Heart right ventricle (tissue), 16 donors: ENCODE data around the gene MEI1. TPM values are rescaled to one million over a fixed set of nuclear protein-coding genes. Genes with fewer than 3 reads are reported as not detected.
A peak's percentile ranks its signal among the peaks of the same experiment; 100 is the strongest.

Experiments used
- ATAC-seq, 8 donors: fragments of 200-7000 bp; cut with Tn5 transposase; one replicate each; pipeline ENCODE4 v1.9.1; 2020; ENCODE audit warnings: mild to moderate bottlenecking in 8 of 8, moderate library complexity in 8 of 8, moderate number of reproducible peaks in 1 of 8
- DNase-seq, 2 donors: peaks; one replicate each; pipeline ENCODE4 v3.0.0-alpha.2; 2020
- H3K27ac ChIP-seq, 10 donors: fragments of 200-600 bp; sonication (generic) in 2 of 10; one replicate each; pipeline versions ENCODE4 v1.5.0 to v1.8.0; 2020 to 2022; ENCODE audit warnings: mild to moderate bottlenecking in 3 of 10
- H3K27me3 ChIP-seq, 7 donors: fragments of 200-600 bp; one replicate each; pipeline ENCODE4 v1.8.0; 2021 to 2022; ENCODE audit warnings: mild to moderate bottlenecking in 2 of 7
- H3K36me3 ChIP-seq, 9 donors: fragments of 200-600 bp; sonication (generic) in 1 of 9; one replicate each; pipeline versions ENCODE4 v1.5.0 to v1.8.0; 2020 to 2022; ENCODE audit warnings: mild to moderate bottlenecking in 2 of 9
- H3K4me1 ChIP-seq, 9 donors: fragments of 200-600 bp; sonication (generic) in 1 of 9; one replicate each; pipeline versions ENCODE4 v1.5.0 to v1.8.0; 2020 to 2022; ENCODE audit warnings: mild to moderate bottlenecking in 4 of 9
- H3K4me3 ChIP-seq, 10 donors: fragments of 200-600 bp; sonication (generic) in 2 of 10; one replicate each; pipeline versions ENCODE4 v1.5.0 to v1.8.0; 2020 to 2022; ENCODE audit warnings: mild to moderate bottlenecking in 7 of 10, moderate library complexity in 2 of 10
- H3K9me3 ChIP-seq, 11 donors: fragments of 200-600 bp in 10 of 11; sonication (generic) in 2 of 11; one replicate each; pipeline versions ENCODE4 v1.5.0 to v1.8.0; 2013 to 2022; ENCODE audit warnings: mild to moderate bottlenecking in 2 of 11, control low read depth in 1 of 11, moderate library complexity in 1 of 11
- CTCF ChIP-seq, 9 donors: fragments of 200-600 bp; sonication (generic) in 2 of 9; IDR thresholded peaks; one replicate each; pipeline versions ENCODE4 v1.5.0 to v1.8.0; 2021 to 2022; ENCODE audit warnings: antibody characterized with exemption in 9 of 9, mild to moderate bottlenecking in 5 of 9, moderate library complexity in 1 of 9
- WGBS, 2 donors: extraction: QIAGEN DNeasy Blood & Tissue Kit; methylation state at CpG; one replicate each; pipeline ENCODE4 v1.1.7; 2013; ENCODE audit warnings: inconsistent platforms in 1 of 2; 5-methylcytosine and 5-hydroxymethylcytosine counted together
- intact Hi-C, 10 donors: fragments of 100-400 bp; cut with DNase I; formaldehyde crosslinking; loops; one replicate each; pipeline versions ENCODE4 v1.11.1 to v1.14.2; 2022
- polyA plus RNA-seq, 2 donors: library from polyadenylated mRNA; stranded (reverse); fragments of 200-250 nt; gene quantifications; one replicate each; pipeline ENCODE4 v1.2.3, GENCODE V29; 2013
- total RNA-seq, 10 donors: library from RNA; stranded (reverse); fragmentation: NEBNext Ultra II Directional in 3 of 10; extraction: Animal tissue kit (Norgen Biotek cat#: 25700) in 3 of 10; gene quantifications; one replicate each; pipeline versions ENCODE4 v1.2.1 to v1.2.4, GENCODE V29; 2021 to 2023
- donor health status: Arrhythmogenic right ventricular cardiomyopathy.
- donor health status: ischemic (EF 13 %, LVEDD 7.1; RV severe dilation, severe dysfunction).
- donor health status: healthy with polysubstance abuse.
- donor health status: DM: no; HTN: yes; CAD: no.
- donor health status: DM: no; HTN: no; CAD: no.
- donor health status: ischemic (EF 25% LVEDD 6.9; RV normal size, moderate dysfunction).
- donor health status: ischemic (EF 25% LVEDD 5.7; RV mildly dilated, moderate dysfunction).
- donor health status: healthy.
- donor health status: DM: yes; HTN: yes; CAD: no.
- donor health status: Ischemic cardiomyopathy.
- donor health status: ischemic (EF 35%, LVEDD 5.7; RV mildly dilated, moderate dysfunction).
- donor health status: nonischemic (EF 11% LVEDD 7.7; RV severe dilation, severe dysfunction).
- donor health status: DM: yes; HTN: yes; CAD: no.
- donor health status: PGD.
- donor health status: ischemic (EF 29% LVEDD 5.4; RV normal size, mild dysfunction).
- donor health status: nonischemic (EF 23%, LVEDD 6.1; RV moderate dilation, normal function).

MEI1 gene
- total and polyA plus RNA-seq, 12 donors = 0.37 to 1.9 (median 0.71) TPM; not detected in 3

DNA sequence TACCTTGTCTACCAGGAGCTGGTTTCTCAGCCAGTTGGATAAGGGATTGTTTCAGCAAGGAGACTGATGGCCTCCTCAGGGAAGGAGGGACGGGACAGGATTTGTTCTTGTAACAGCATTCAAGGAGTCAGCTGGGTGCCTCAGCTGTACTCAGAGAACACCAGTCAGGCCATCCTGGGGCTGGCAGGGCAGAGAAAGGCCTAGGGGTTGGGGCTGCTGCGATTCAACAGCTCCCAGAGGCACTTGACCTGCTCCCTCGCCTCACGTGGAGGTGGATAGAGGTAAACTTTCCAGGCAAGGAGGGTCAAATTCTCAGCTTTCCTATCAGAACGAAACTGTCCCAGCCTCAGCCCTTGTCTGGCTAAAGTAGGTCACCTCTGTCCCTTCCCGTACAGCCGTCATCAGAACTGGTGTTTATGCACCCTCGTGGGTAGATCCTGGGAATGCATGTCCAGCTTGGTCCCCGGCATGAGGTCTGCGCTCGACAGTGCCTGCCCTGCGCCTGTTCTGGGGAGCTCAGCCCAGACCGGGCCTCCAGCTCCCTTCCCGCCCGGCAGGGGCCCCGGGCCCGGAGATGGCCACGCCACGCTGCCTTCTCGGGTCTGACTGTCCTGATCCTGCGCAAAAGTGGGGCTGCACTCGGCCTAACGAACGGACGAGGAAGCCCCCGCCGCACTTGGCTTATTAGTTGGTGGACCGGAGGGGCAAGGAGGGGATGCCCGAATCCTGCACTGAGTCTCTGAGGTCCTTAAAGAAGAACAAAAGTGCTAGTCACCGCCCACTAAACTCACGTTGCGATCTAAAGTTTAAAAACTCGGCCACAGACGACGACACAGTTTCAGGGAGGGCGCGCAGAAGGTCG lies 100.4 kb downstream of the MEI1 start:
- Histone ChIP-seq H3K27me3 (no peaks in the 10 kb centered on the region), H3K27ac (peak overlapping the region; percentile 70 to 96 (median 91)), H3K4me1 (peaks cover 6 to 31% (median 22%) of the 10 kb centered on the region in 9 donors), H3K4me3 (peak overlapping the region; percentile 54 to 100 (median 85)), H3K9me3 (no peaks in the 10 kb centered on the region), H3K36me3 (peaks cover 0 to 2% (median 0%) of the 10 kb centered on the region in 9 donors)
- 18 to 19% methylated on average over 38 of the region's 38 CpGs for WGBS, 2 donors
- intact Hi-C loops = loop anchor here in 3 of 10 donors (5.0 to 10.0 kb wide), 3 partner anchors 52 to 105 kb away; partner anchors contain the start of gene MEI1 (in 3 of the 3)
- TF ChIP-seq CTCF (IDR thresholded peaks at IDR 0.05) = no peak
- ATAC-seq = peak; percentile 52 to 76 (median 72)
- DNase-seq = peak; percentile 34 to 48

DNA sequence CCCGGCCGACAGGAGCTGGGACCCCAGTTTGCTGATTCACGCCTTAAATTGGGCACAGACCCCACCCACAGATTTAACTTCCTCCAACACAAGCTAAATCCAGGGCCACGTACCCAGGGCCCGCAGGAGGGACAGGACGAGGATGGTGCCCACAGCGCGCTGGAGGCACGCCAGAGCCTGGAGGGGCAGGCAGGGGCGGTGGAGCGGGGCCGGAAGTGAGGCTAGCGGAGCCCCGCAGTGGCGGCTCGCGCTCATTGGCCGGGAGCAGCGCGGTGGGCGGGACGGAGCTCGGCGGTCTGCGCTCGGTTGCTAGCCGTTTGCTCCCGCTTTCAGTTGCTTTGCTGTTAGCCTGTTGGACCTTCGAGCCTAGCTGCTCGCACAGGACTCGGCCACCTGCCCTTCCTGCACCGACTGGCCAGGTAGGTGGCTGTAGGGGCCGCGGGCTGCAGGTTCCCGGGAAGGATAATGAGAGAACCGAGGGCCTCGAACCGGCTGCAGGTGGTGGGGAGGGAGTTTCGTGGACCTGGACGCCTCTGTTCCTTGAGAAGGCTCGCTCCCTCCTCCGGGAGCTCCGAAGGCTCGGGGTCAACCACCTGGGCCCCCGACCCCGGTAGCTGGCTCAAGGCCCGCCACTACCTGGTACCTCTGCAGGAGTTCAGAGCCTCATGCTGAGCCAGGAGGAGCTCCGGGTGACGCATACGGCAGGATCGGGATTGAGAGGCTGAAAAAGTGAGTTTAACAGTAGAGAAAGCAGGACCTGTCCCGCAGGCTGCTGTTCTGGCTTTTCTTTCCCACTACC lies 101.2 kb downstream of the MEI1 start, which contains the start of gene CCDC134:
CCDC134 (plus strand) TSS at position 332 of the 799 bp plus-strand sequence. CDS start 8,212 bp downstream, outside the sequence.
- no peak for TF ChIP-seq CTCF (IDR thresholded peaks at IDR 0.05)
- intact Hi-C loops = loop anchor here in 2 of 10 donors (5.0 to 10.0 kb wide), 2 partner anchors 103 to 106 kb away; partner anchors contain the start of gene MEI1 (in 2 of the 2)
- H3K27ac ChIP-seq = peak within 1 kb of the TSS; percentile 70 to 96 (median 91)
- WGBS, 2 donors = 0 to 1% methylated on average over 52 of the region's 52 CpGs
- DNase-seq = peak; percentile 90 to 95
- peaks cover 6 to 31% (median 22%) of the 10 kb centered on the region in 9 donors for H3K4me1 ChIP-seq
- H3K27me3 ChIP-seq = no peaks in the 10 kb centered on the region
- peak within 1 kb of the TSS; percentile 54 to 100 (median 85) for H3K4me3 ChIP-seq
- peak; percentile 97 to 99 (median 99) for ATAC-seq
- no peaks in the 10 kb centered on the region for H3K36me3 ChIP-seq
- H3K9me3 ChIP-seq = no peaks in the 10 kb centered on the region

DNA sequence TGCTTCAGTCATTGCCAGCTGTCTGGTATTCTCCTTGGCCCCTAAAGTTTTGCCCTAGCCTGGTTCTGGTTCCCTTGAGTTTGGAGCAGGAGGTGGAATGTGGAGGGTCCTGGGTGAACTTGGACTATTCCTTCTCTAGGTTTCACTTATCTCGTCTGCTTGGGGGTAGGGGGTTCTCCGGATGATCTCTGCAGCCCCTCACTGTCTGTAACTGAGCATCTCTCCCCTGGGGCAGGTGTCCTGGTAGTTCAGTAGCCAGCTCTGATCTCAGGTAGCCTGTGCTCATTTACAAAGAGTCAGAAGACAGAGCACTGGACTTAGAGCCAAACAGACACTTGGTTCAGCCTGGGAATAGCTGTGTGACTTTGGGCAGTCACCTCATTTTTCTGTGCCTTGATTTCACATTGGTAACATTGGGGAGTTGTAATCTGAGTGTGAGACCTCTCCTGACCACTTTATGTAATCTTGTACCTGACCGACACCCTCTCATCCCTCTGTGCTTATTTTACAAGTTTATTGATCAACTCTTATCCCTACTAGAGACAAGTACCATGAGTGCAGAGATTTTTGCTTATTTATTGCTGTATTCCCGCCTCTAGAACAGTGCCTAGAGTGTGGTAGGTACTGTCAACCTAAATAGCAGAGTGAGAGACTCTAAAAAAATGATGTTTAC lies 102.0 kb downstream of the MEI1 start:
- no peak for TF ChIP-seq CTCF (IDR thresholded peaks at IDR 0.05)
- DNase-seq (no peak), ATAC-seq (no peak)
- H3K36me3 ChIP-seq = no peaks in the 10 kb centered on the region
- H3K27ac ChIP-seq = peak overlapping the region in 7 of 10 donors; percentile 89 to 96 (median 93)
- no peaks in the 10 kb centered on the region for H3K27me3 ChIP-seq
- H3K9me3 ChIP-seq = no peaks in the 10 kb centered on the region
- 37 to 41% methylated on average over 4 of the region's 4 CpGs for WGBS, 2 donors
- H3K4me1 ChIP-seq = peaks cover 6 to 31% (median 22%) of the 10 kb centered on the region in 9 donors
- intact Hi-C loops = loop anchor here in 2 of 10 donors (5.0 to 10.0 kb wide), 2 partner anchors 104 to 106 kb away; partner anchors contain the start of gene MEI1 (in 2 of the 2)
- H3K4me3 ChIP-seq = peak overlapping the region; percentile 54 to 100 (median 85)
